ENCODE measurements around the gene DDX39A.
"Not testable (repeated sequence)": the region's sequence is repeated elsewhere in the genome, so short reads cannot be mapped to it uniquely, and the experiment has no call there.

Gene DDX39A

GRCh38 chr19:14407605-14408484 lies 11.3 kb downstream of the DDX39A start:
- DNase-seq = no peak

GRCh38 chr19:14406645-14407401 lies 12.3 kb downstream of the DDX39A start:
- DNase-seq = no peak

- DNase-seq = no peak
These were observed 13.1 kb downstream of the DDX39A start for GRCh38 chr19:14405758-14406644.

- no peak for DNase-seq
These were observed 13.8 kb downstream of the DDX39A start for GRCh38 chr19:14405380-14405757.

- peak; percentile 89 for DNase-seq
These were observed 14.8 kb downstream of the DDX39A start for GRCh38 chr19:14404312-14404711.

- not testable (repeated sequence) for DNase-seq
These were observed 15.8 kb downstream of the DDX39A start for GRCh38 chr19:14403145-14403930.

GRCh38 chr19:14402332-14403144 lies 16.6 kb downstream of the DDX39A start:
- no peak for DNase-seq

- no peak for DNase-seq
These were observed 17.5 kb downstream of the DDX39A start for GRCh38 chr19:14401468-14402195.

GRCh38 chr19:14400951-14401431 lies 18.1 kb downstream of the DDX39A start:
- DNase-seq = no peak

GRCh38 chr19:14397168-14397567 lies 22.0 kb downstream of the DDX39A start:
- not testable (repeated sequence) for DNase-seq

- DNase-seq = not testable (repeated sequence)
These were observed 22.4 kb downstream of the DDX39A start for GRCh38 chr19:14396730-14397129.

GRCh38 chr19:14395710-14396336 lies 23.3 kb downstream of the DDX39A start:
- no peak for DNase-seq

- DNase-seq = no peak
These were observed 23.9 kb downstream of the DDX39A start for GRCh38 chr19:14395262-14395661.

- no peak for DNase-seq
These were observed 25.0 kb downstream of the DDX39A start for GRCh38 chr19:14394167-14394566.

- DNase-seq = no peak
These were observed 25.8 kb downstream of the DDX39A start for GRCh38 chr19:14393329-14393728.

- DNase-seq = no peak
These were observed 27.9 kb downstream of the DDX39A start for GRCh38 chr19:14391156-14391821.

- DNase-seq = no peak
These were observed 28.6 kb downstream of the DDX39A start for GRCh38 chr19:14390548-14390947.

GRCh38 chr19:14385492-14385891 lies 33.6 kb downstream of the DDX39A start:
- DNase-seq = no peak

Data from DMS79 (cell line).